Dermis blood vessel endothelial cell (primary cell): ENCODE data around the gene CLNK. TPM values are rescaled to one million over a fixed set of nuclear protein-coding genes. Genes with fewer than 3 reads are reported as not detected.
A peak's percentile ranks its signal among the peaks of the same experiment; 100 is the strongest.

Experiments
- DNase-seq: peaks from one replicate; pipeline ENCODE4 v3.0.0; 2010
- total RNA-seq: library from RNA; depleted of rRNA; stranded (reverse); fragments of >200 nt; gene quantifications from 2 replicates; pipeline ENCODE4 v1.2.3, GENCODE V29; 2014

CLNK gene
- total RNA-seq, 1 donor from 2014 or later = not detected

DNA sequence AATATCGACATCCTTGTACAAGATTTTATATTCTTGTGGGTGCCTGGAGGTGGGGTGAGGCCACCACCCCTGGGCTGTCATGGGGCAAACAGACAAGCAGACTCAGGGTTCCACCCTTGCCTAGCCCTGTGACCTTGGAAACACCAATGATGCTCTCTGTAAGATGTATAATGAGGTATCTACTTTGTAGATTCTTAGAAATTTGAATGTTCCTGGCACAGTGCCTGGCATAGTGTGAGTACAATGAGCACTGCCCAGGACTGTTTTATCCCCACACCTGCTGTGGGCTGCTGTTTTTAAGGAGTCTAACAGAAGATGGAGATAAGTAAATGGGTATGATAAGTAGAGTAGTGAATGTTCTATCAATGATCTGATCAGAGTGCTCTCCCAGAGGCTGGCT lies 230.4 kb downstream of the CLNK start:
- DNase-seq = no peak

- DNase-seq = no peak
Observed at GRCh38 chr4:10448991-10449390, 235.6 kb downstream of the CLNK start.

GRCh38 chr4:10442976-10443375 lies 241.6 kb downstream of the CLNK start:
- DNase-seq = peak; percentile 13

DNA sequence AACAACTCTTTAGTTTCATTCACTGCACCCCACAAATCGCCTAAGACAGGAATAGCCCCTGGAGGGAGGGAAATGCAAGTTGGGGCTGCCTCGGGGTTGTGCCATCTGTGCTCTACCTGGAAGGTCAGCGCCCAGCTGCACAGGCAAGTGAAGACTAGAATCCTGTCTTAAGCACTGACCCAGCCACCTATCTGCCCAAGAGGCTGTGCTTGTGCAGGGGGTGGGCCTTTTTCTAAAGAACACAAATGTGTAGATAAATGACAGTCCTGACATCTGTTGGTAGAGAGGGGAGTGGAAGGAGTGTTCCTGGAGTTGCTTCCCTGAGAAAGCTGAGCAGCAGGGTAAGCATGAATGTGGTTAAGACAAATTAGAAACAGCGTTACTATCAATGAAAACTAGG lies 243.1 kb downstream of the CLNK start:
- DNase-seq = no peak

DNA sequence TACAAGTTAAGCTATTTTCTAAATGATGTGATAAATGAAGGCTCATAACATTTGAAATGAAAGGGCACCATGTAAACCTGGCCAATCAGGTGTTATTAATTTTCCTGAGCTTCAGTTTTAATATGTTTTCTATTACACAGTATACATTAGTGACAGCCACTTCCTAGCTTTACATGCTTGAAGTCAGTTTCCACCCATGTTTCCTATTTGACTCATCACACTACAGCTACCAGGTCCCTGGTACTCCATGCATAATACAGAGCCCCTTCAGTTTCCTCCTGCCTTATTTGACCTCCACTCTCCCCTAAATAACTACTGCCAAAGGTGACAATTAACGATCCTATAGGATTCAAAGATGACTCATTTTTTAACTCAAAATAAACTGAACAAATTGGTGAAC lies 245.6 kb downstream of the CLNK start:
- peak; percentile 20 for DNase-seq

GRCh38 chr4:10437735-10438134 lies 246.8 kb downstream of the CLNK start:
- DNase-seq = no peak

Other genes starting within 250 kb of the CLNK start
- 43.7 and 46.7 TPM in 2 replicates for gene ZNF518B, start 227.3 kb downstream of the CLNK start, total RNA-seq